ENCODE results near the gene NISCH. TPM values are rescaled to one million over a fixed set of nuclear protein-coding genes. Genes with fewer than 3 reads are reported as not detected.

The NISCH gene
- total RNA-seq, 4 donors from 2014 or later: 68.7 to 298 (median 94.6) TPM

DNA sequence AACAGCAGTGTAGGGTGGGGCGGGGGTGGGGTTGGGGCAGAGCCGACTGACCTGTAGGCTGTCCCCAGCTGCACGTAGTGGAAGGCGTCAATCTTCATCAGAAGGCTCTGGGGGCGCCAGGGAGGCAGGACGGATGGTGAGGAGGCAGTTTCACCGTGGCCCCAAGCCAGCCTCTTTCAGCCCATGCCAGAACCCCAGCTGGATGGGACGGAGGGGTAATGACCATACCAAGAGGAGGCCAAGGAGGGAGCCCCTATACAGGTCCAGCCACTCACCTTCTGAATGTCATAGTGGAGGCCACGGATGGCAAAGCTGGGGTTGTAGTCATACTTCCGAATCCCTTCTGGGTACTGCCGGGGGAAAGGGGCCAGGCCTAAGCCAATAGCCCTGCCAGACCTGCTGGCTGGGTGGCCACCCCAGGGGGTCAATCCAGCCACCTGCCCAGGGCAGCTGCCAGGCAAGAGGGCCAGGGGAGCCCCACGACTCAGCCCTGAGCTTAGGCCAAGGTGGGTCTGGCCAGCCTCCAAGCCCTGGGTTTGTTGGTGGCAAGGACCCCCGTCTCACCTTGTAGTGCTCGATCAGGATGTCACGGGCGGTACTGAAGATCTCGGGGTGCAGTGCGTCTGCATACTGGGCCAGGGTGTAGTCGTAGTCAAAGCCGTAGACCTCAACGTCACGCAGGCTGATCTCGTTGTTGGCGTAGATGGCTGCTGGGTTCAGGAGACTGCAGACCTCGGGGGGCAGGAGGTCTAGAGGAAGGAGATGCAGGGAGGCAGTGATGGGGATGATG, 73.4 kb downstream of the NISCH start:
- peak in 1 of 2 donors; percentile 76 for DNase-seq (ENCODE audit: low spot score in 2 of 2)
- Histone ChIP-seq H3K9me3 (no peaks in the 10 kb centered on the region), H3K27ac (no peak overlapping the region), H3K27me3 (no peaks in the 10 kb centered on the region), H3K4me3 (no peak overlapping the region), H3K36me3 (peaks cover 30% of the 10 kb centered on the region), H3K4me1 (peaks cover 66% of the 10 kb centered on the region)
- TF ChIP-seq EP300 (IDR thresholded peaks at IDR 0.05): no peak
- WGBS: 89% methylated on average over 16 of the region's 25 CpGs

DNA sequence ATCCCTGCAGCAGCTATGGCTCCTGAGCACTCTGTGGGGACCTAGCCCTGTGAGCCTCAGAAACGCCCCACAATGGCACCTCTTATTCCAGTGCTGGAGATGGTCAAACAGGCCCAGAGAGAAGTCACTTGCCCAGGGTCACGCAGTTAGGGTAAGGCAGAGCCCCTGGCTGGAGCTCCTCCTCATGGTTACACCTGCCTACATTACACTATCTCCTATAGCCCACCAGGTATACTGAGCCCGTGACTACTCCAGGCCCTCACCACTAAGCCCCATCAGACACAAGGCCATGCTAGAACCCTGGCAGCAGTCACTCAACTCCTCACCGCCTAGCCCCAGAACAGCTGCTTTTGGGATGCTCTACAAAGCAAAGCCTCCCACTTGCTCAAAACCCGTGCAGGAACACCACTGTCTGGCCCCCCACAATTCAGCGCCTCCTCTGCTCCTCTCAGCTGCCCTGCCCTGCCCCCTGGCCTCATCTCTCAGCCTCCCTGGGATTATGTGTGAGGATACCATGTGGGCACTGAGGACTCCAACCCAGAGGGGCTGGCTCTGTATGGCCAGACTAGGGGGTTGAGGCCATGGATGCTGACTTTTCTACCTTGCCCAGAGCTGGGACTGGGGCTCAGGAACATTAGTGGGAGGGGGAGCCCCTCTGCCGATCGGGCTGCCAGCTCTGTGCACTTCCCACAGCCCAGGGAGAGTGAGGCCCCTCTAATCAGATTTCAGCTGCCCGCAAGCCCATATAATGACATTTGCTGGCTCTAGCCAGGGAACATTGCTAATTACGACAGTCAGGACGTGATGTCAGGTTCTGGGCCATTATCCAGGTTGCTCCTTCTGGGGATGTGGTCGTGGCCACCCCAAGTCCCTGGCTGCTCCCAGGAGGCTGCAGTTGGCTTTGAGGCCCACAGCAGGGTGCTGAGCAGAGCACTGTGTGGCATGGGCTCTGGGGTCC, 74.3 kb downstream of the NISCH start:
- peaks cover 69% of the 10 kb centered on the region for H3K4me1 ChIP-seq

DNA sequence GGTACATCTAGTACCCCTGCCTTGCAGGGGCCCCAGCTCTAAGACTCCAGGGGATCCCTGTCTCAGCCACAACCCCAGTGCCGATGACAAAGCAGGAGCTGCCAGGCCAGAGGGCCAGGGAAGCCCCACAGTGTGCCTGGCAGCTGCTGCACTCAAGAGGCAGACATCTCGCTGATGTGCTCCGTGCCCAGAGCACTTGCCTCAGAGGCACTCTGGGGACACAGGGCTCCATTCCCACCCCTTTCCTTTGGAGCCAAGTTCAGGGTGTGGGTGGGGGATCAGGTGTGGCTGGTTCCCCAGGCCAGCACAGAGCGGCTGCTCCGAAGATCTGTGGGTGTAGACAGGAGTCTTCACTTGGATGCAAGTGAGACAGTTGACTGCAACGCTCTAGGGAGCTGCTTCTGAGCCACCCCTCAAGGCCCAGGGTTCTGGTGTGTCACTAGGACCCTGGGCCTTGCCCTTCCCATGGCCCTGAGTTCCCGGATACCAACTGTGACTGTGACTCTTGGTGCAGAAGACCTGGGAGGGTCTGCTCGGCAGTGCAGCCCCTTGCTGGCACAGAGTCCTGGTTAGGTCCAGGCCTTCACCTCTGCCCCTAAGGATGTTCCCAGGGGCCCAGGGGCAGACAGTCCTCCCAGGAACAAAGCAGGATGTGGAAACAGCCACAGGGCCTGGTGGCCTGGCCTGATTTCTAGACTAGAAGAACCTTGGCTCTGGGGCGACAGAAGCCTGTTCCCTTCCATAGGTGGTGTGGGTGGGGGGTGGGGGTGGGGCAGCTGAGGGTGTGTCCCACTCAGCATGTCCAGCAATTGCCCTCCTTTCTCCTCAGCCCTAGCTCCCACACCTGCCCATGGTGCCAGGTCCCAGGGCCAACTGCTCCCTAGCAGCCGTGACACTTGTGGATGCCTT, 75.8 kb downstream of the NISCH start:
- Histone ChIP-seq H3K36me3 (peaks cover 22% of the 10 kb centered on the region), H3K27me3 (no peaks in the 10 kb centered on the region), H3K9me3 (no peaks in the 10 kb centered on the region), H3K4me1 (peaks cover 71% of the 10 kb centered on the region), H3K27ac (peak overlapping the region; percentile 2), H3K4me3 (no peak overlapping the region)
- WGBS: 44% methylated on average over 3 of the region's 10 CpGs
- DNase-seq (ENCODE audit: low spot score in 2 of 2): peak; percentile 59 to 75
- TF ChIP-seq POLR2A (IDR thresholded peaks at IDR 0.05): no peak
- no peak for TF ChIP-seq POLR2AphosphoS5 (IDR thresholded peaks at IDR 0.05)
- no peak for TF ChIP-seq CTCF (IDR thresholded peaks at IDR 0.05)

More for the DNA sequence above, 74.3 kb downstream of the NISCH start:
- Histone ChIP-seq H3K27ac (no peak overlapping the region), H3K27me3 (no peaks in the 10 kb centered on the region), H3K4me3 (no peak overlapping the region), H3K36me3 (peaks cover 22% of the 10 kb centered on the region), H3K9me3 (no peaks in the 10 kb centered on the region)
- 80% methylated on average over 10 of the region's 12 CpGs for WGBS
- TF ChIP-seq POLR2AphosphoS5 (IDR thresholded peaks at IDR 0.05) (no peak), POLR2A (IDR thresholded peaks at IDR 0.05) (no peak), CTCF (IDR thresholded peaks at IDR 0.05) (no peak), EP300 (IDR thresholded peaks at IDR 0.05) (no peak)
- peak in 1 of 2 donors; percentile 70 for DNase-seq (ENCODE audit: low spot score in 2 of 2)

DNA sequence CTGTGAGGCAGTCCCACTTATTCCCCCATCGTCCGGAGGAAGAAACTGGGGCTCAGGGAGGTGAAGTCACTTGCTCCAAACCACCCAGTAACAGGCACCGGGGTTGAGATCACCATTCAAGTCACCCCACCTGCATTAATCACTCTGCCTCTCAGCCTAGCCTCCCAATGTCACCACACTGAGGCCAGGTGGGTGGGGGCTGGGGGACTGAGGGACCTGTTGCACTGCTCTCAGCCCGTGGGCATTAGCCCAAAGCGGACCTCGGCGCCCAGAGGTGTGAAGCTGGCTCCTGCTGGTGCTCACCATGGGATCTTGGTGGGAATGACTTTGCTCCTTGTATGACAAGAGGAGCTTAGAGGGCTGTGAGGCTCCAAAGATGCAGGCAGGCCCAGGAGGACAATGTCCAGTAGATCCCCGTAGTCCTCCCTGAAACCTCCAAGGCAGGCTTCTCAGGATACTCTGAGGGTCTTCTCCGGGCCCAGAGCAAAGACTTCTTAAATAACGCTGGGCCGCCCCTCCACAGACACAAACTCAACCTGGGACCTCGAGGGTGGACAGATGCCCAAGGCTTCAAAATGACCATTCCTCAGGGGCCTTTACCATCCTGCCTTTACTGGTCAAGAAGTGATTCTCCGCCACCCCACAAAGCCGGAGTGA, 76.6 kb downstream of the NISCH start:
- H3K9me3 ChIP-seq: no peaks in the 10 kb centered on the region
- 78% methylated on average over 12 of the region's 14 CpGs for WGBS
- peaks cover 66% of the 10 kb centered on the region for H3K4me1 ChIP-seq
- peaks cover 20% of the 10 kb centered on the region for H3K36me3 ChIP-seq
- no peak for TF ChIP-seq CTCF (IDR thresholded peaks at IDR 0.05)
- no peak for TF ChIP-seq POLR2A (IDR thresholded peaks at IDR 0.05)
- TF ChIP-seq POLR2AphosphoS5 (IDR thresholded peaks at IDR 0.05): no peak
- no peak for TF ChIP-seq EP300 (IDR thresholded peaks at IDR 0.05)
- no peak overlapping the region for H3K27ac ChIP-seq
- peak overlapping the region; percentile 75 for H3K4me3 ChIP-seq
- H3K27me3 ChIP-seq: no peaks in the 10 kb centered on the region
- DNase-seq (ENCODE audit: low spot score in 2 of 2): peak; percentile 63 to 78

DNA sequence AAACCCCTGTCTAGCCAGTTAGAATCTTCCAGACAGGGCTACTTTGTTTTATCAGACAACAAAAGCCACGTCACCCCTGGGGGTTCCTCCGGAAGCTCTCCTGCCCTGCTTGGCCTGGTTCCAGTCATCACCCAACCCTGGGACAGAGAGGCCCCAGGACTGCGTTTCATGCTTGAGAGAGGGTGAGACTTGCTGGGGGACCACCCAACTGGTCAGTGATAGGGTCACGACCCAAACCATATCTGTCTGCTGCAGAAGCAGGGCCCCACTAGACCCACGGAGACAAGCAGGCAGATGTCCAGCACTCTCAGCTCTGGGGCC, 77.1 kb downstream of the NISCH start:
- Histone ChIP-seq H3K27me3 (no peaks in the 10 kb centered on the region), H3K27ac (peak overlapping the region; percentile 58), H3K4me3 (peak overlapping the region; percentile 75), H3K4me1 (peaks cover 70% of the 10 kb centered on the region), H3K9me3 (no peaks in the 10 kb centered on the region), H3K36me3 (peaks cover 15% of the 10 kb centered on the region)
- 54% methylated on average over 3 of the region's 5 CpGs for WGBS
- no peak for TF ChIP-seq EP300 (IDR thresholded peaks at IDR 0.05)
- no peak for TF ChIP-seq POLR2A (IDR thresholded peaks at IDR 0.05)
- no peak for TF ChIP-seq POLR2AphosphoS5 (IDR thresholded peaks at IDR 0.05)
- no peak for TF ChIP-seq CTCF (IDR thresholded peaks at IDR 0.05)
- DNase-seq (ENCODE audit: low spot score in 2 of 2): peak; percentile 71 to 78

Data from suprapubic skin (tissue), 4 donors.